ENCODE results near the gene NRXN3. TPM values are rescaled to one million over a fixed set of nuclear protein-coding genes. Genes with fewer than 3 reads are reported as not detected.

NRXN3 gene
- total RNA-seq, 1 experiment from 2014 or later = not detected

- no peak for TF ChIP-seq POLR2AphosphoS5 (IDR thresholded peaks at IDR 0.05; ENCODE audit: low read depth, low read length)
- no peak for TF ChIP-seq CTCF (IDR thresholded peaks at IDR 0.05)
- no peak for TF ChIP-seq REST (IDR thresholded peaks at IDR 0.05; ENCODE audit: insufficient read depth in 1 of 2, low read depth in 2 of 2, low read length in 1 of 2)
- Histone ChIP-seq H3K4me3 (ENCODE audit: low read depth in 2 of 2, low read length in 2 of 2) (no peak overlapping the region), H3K4me1 (ENCODE audit: control insufficient read depth, insufficient read depth, low read length) (no peaks in the 10 kb centered on the region), H3K27ac (ENCODE audit: low read length) (no peak overlapping the region), H3K36me3 (ENCODE audit: control insufficient read depth, insufficient read depth, low read length) (no peaks in the 10 kb centered on the region), H3K27me3 (ENCODE audit: control insufficient read depth, insufficient read depth, low read length) (no peaks in the 10 kb centered on the region), H3K9me3 (ENCODE audit: control insufficient read depth, insufficient read depth, low read depth, low read length) (no peaks in the 10 kb centered on the region)
- CTCF ChIA-PET = no interaction called here
- no TSS peak for BruUV-seq (replicated peaks)
- ATAC-seq (no peak), DNase-seq (ENCODE audit: low read depth, low spot score) (no peak)
- in situ Hi-C loops (cut with HindIII; ENCODE audit: low pct_unique_long_range_greater_than_20kb, low sequenced_read_pairs) = no loop called here
- POLR2A ChIA-PET = no interaction called here
- intact Hi-C loops (cut with micrococcal nuclease; ENCODE audit: unreplicated experiment) = no loop called here
These were observed 544.5 kb downstream of the NRXN3 start for GRCh38 chr14:78714711-78715110.

GRCh38 chr14:78721756-78722480 is 551.7 kb downstream of the NRXN3 start:
- no peak for TF ChIP-seq TCF7L2 (IDR thresholded peaks at IDR 0.05; ENCODE audit: low read depth, low read length)
- no peak for TF ChIP-seq REST (IDR thresholded peaks at IDR 0.05; ENCODE audit: insufficient read depth in 1 of 2, low read depth in 2 of 2, low read length in 1 of 2)
- no peak for TF ChIP-seq SIN3A (IDR thresholded peaks at IDR 0.05; ENCODE audit: borderline replicate concordance, insufficient read depth, low read depth, low read length)
- no peak for TF ChIP-seq CTCF (IDR thresholded peaks at IDR 0.05)
- TF ChIP-seq POLR2AphosphoS5 (IDR thresholded peaks at IDR 0.05; ENCODE audit: low read depth, low read length) = no peak
- Histone ChIP-seq H3K36me3 (ENCODE audit: control insufficient read depth, insufficient read depth, low read length) (no peaks in the 10 kb centered on the region), H3K4me3 (ENCODE audit: low read depth in 2 of 2, low read length in 2 of 2) (no peak overlapping the region), H3K27me3 (ENCODE audit: control insufficient read depth, insufficient read depth, low read length) (no peaks in the 10 kb centered on the region), H3K27ac (ENCODE audit: low read length) (no peak overlapping the region), H3K4me1 (ENCODE audit: control insufficient read depth, insufficient read depth, low read length) (no peaks in the 10 kb centered on the region), H3K9me3 (ENCODE audit: control insufficient read depth, insufficient read depth, low read depth, low read length) (no peaks in the 10 kb centered on the region)
- in situ Hi-C loops (cut with HindIII; ENCODE audit: low pct_unique_long_range_greater_than_20kb, low sequenced_read_pairs) = no loop called here
- BruUV-seq (replicated peaks) = no TSS peak
- ATAC-seq (no peak), DNase-seq (ENCODE audit: low read depth, low spot score) (no peak)
- CTCF ChIA-PET = no interaction called here
- intact Hi-C loops (cut with micrococcal nuclease; ENCODE audit: unreplicated experiment) = no loop called here
- POLR2A ChIA-PET = no interaction called here

Measured in Panc1 (cell line).